DND-41 (cell line): Measurements from ENCODE around the gene PCK2.

Experiments
- CTCF ChIP-seq: IDR thresholded peaks from 2 replicates; pipeline ENCODE4 v1.5.1; 2012; ENCODE audit warnings: borderline replicate concordance, low read length, moderate library complexity, mild to moderate bottlenecking; ENCODE audit not compliant: poor library complexity, severe bottlenecking; ENCODE audit errors: extremely low read depth
- EZH2 ChIP-seq: IDR thresholded peaks from 3 replicates; pipeline ENCODE4 v1.6.1; 2012; ENCODE audit warnings: borderline replicate concordance, low read depth, mild to moderate bottlenecking, moderate library complexity, low read length, inconsistent platforms; ENCODE audit not compliant: severe bottlenecking

DNA sequence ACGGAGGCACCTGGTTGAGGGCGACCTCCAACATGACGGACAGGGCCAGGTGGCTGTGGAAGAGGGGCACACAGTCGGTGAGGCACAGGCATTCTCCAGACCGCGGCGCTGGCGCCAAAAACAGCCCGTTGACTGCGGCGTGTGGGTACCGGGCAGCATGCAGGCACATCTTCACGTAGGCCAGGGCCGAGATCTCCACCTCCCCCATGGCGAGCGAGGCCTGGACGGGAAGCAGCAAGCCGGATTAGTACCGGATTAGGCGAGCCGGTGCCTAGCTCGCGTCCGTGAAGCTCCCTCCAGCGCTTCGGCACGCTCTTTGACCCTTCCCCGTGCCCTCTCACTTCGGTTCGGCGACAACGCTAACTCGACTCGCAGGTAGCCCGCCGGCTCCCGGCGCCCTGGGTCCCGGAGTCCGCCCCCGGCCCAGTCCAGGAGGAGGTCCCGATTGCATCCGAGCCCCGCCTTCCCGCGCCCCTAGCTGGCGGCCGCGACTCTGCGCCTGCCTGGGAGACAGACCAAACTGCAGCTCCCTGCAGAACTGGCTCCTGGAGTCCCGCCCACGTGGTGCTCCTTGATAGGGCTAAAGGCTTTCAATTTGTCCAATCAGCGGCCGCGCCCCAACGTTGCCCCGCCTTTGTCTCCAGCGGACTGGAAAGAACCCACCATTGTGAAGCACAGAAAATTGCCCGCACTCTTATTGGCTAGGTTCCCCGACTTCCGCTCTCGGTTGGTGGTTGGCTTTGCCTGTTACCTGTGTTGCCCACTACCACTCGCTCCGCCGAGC, 47.2 kb downstream of the PCK2 start, which contains the start of gene EMC9:
- TF ChIP-seq CTCF (peak; percentile 54), EZH2 (no peak)
